Retinal pigment epithelial cell (primary cell): ENCODE results near the gene PSAT1.

Source experiments
- DNase-seq: peaks from one replicate; pipeline ENCODE4 v3.0.0-alpha.2; 2010; ENCODE audit warnings: low read depth
- H3K4me3 ChIP-seq: 2 replicates; pipeline ENCODE4 v1.5.1; 2011; ENCODE audit warnings: mild to moderate bottlenecking, low read length, control low read depth, moderate library complexity
- CTCF ChIP-seq: conservative IDR thresholded peaks from 2 replicates; pipeline ENCODE4 v1.5.1; 2011; ENCODE audit warnings: low read depth, low read length, control low read depth, inconsistent platforms

The PSAT1 gene

GRCh38 chr9:78292716-78293497 is 4.0 kb upstream of the PSAT1 start:
- no peak for TF ChIP-seq CTCF
- no peak overlapping the region for H3K4me3 ChIP-seq
- no peak for DNase-seq

GRCh38 chr9:78294290-78295176 is 2.4 kb upstream of the PSAT1 start:
- no peak for TF ChIP-seq CTCF
- H3K4me3 ChIP-seq: no peak overlapping the region
- DNase-seq: no peak

- DNase-seq: no peak
- no peak overlapping the region for H3K4me3 ChIP-seq
- no peak for TF ChIP-seq CTCF
These were observed 1.7 kb upstream of the PSAT1 start for GRCh38 chr9:78295177-78295575.

GRCh38 chr9:78295731-78296130 is 1.2 kb upstream of the PSAT1 start:
- no peak for DNase-seq
- H3K4me3 ChIP-seq: peak overlapping the region; percentile 84
- no peak for TF ChIP-seq CTCF

GRCh38 chr9:78296201-78296892 is 578 bp upstream of the PSAT1 start:
- no peak for DNase-seq
- H3K4me3 ChIP-seq: peak overlapping the region; percentile 84
- no peak for TF ChIP-seq CTCF

GRCh38 chr9:78297672-78297961 is 692 bp downstream of the PSAT1 start:
- no peak for TF ChIP-seq CTCF
- DNase-seq: no peak

More at GRCh38 chr9:78297672-78297961, 692 bp downstream of the PSAT1 start:
- peak overlapping the region; percentile 84 for H3K4me3 ChIP-seq
